HFFc6 (cell line): ENCODE data around the gene MAMLD1. TPM values are rescaled to one million over a fixed set of nuclear protein-coding genes. Genes with fewer than 3 reads are reported as not detected.

Experiments used
- DNase-seq: peaks from one replicate; pipeline ENCODE4 v3.0.0-alpha.2; 2018
- H3K27ac Mint-ChIP-seq: 2 replicates; pipeline ENCODE4 v1.8.0; 2020; ENCODE audit warnings: mild to moderate bottlenecking, mixed read lengths
- H3K27me3 Mint-ChIP-seq: 2 replicates; pipeline ENCODE4 v1.8.0; 2021; ENCODE audit warnings: mild to moderate bottlenecking, moderate library complexity, mixed read lengths; ENCODE audit not compliant: insufficient read depth
- H3K36me3 Mint-ChIP-seq: 2 replicates; pipeline ENCODE4 v1.8.0; 2021; ENCODE audit warnings: low read depth, mixed read lengths
- H3K4me1 Mint-ChIP-seq: 2 replicates; pipeline ENCODE4 v1.8.0; 2020; ENCODE audit warnings: low read depth, mixed read lengths
- H3K4me3 Mint-ChIP-seq: 2 replicates; pipeline ENCODE4 v1.8.0; 2020; ENCODE audit warnings: mild to moderate bottlenecking, moderate library complexity, mixed read lengths
- H3K9me3 Mint-ChIP-seq: 2 replicates; pipeline ENCODE4 v1.8.0; 2020; ENCODE audit warnings: mild to moderate bottlenecking, mixed read lengths
- CTCF ChIP-seq: fragments of 200-600 bp; sonication (generic); IDR thresholded peaks from 2 replicates; pipeline ENCODE4 v1.5.0; 2021; ENCODE audit warnings: antibody characterized with exemption, mild to moderate bottlenecking
- total RNA-seq, 6 experiments: library from RNA; stranded (reverse); fragmentation: NEBNext Ultra II Directional; extraction: Animal tissue kit (Norgen Biotek cat#: 25700); gene quantifications; 2 replicates in 1 of 6; 3 replicates in 5 of 6; pipeline ENCODE4 v1.2.3, GENCODE V29; 2021

MAMLD1 gene
- total RNA-seq, 6 experiments from 2014 or later = 4.0 to 5.3 (median 4.7) TPM

- Mint-ChIP-seq H3K4me1 (peaks cover 21% of the 10 kb centered on the region), H3K27ac (no peak overlapping the region; the same call in 1 of the 2 replicates), H3K9me3 (no peaks in the 10 kb centered on the region), H3K4me3 (no peak overlapping the region), H3K27me3 (peaks cover 2% of the 10 kb centered on the region), H3K36me3 (no peaks in the 10 kb centered on the region)
- no peak for DNase-seq
- no peak for TF ChIP-seq CTCF
Observed at GRCh38 chrX:150352581-150352980, 10.5 kb upstream of the MAMLD1 start.

- Mint-ChIP-seq H3K27ac (no peak overlapping the region), H3K27me3 (no peaks in the 10 kb centered on the region; the same call in 1 of the 2 replicates)
Observed at GRCh38 chrX:150355913-150356312, 7.2 kb upstream of the MAMLD1 start.

GRCh38 chrX:150357790-150358189 is 5.3 kb upstream of the MAMLD1 start:
- H3K27me3 Mint-ChIP-seq = no peaks in the 10 kb centered on the region; the same call in none of the 2 replicates
- no peaks in the 10 kb centered on the region for H3K36me3 Mint-ChIP-seq
- no peak overlapping the region for H3K27ac Mint-ChIP-seq
- DNase-seq = no peak
- no peak for TF ChIP-seq CTCF
- no peak overlapping the region for H3K4me3 Mint-ChIP-seq
- H3K4me1 Mint-ChIP-seq = peaks cover 6% of the 10 kb centered on the region; the same call in 1 of the 2 replicates
- no peaks in the 10 kb centered on the region for H3K9me3 Mint-ChIP-seq

More at GRCh38 chrX:150355913-150356312, 7.2 kb upstream of the MAMLD1 start:
- DNase-seq = no peak
- no peak for TF ChIP-seq CTCF
- Mint-ChIP-seq H3K9me3 (no peaks in the 10 kb centered on the region), H3K36me3 (no peaks in the 10 kb centered on the region), H3K4me1 (peaks cover 10% of the 10 kb centered on the region; the same call in 1 of the 2 replicates), H3K4me3 (no peak overlapping the region)

GRCh38 chrX:150358651-150359050 is 4.5 kb upstream of the MAMLD1 start:
- H3K36me3 Mint-ChIP-seq = no peaks in the 10 kb centered on the region
- H3K4me3 Mint-ChIP-seq = no peak overlapping the region
- H3K4me1 Mint-ChIP-seq = peaks cover 6% of the 10 kb centered on the region; the same call in 1 of the 2 replicates
- H3K9me3 Mint-ChIP-seq = no peaks in the 10 kb centered on the region
- no peak for TF ChIP-seq CTCF
- H3K27ac Mint-ChIP-seq = no peak overlapping the region
- no peaks in the 10 kb centered on the region; the same call in none of the 2 replicates for H3K27me3 Mint-ChIP-seq
- DNase-seq = no peak

- Mint-ChIP-seq H3K36me3 (no peaks in the 10 kb centered on the region), H3K4me3 (no peak overlapping the region), H3K27me3 (no peaks in the 10 kb centered on the region; the same call in none of the 2 replicates), H3K9me3 (no peaks in the 10 kb centered on the region), H3K27ac (no peak overlapping the region), H3K4me1 (peaks cover 6% of the 10 kb centered on the region; the same call in 1 of the 2 replicates)
- no peak for TF ChIP-seq CTCF
- DNase-seq = no peak
Observed at GRCh38 chrX:150360331-150360730, 2.8 kb upstream of the MAMLD1 start.
